Measurements from ENCODE around the gene C5orf63.

DNA sequence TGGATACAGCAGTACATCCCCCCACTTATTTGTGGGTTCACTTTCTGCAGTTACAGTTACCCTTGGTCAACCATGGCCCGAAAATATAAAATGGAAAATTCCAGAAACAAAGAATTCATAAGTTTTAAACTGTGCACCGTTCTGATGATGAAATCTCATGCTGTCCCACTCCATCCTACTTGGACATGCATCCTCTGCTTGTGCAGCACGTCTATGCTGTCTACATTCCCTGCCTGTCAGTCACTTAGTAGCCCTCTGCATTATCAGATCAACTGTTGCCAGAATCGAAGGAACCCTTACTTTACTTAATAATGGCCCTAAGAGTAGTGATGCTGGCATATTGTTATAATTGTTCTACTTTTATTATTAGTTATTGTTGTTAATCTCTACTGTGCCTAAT lies 57.6 kb downstream of the C5orf63 start:
- TF ChIP-seq, protein P1, sequence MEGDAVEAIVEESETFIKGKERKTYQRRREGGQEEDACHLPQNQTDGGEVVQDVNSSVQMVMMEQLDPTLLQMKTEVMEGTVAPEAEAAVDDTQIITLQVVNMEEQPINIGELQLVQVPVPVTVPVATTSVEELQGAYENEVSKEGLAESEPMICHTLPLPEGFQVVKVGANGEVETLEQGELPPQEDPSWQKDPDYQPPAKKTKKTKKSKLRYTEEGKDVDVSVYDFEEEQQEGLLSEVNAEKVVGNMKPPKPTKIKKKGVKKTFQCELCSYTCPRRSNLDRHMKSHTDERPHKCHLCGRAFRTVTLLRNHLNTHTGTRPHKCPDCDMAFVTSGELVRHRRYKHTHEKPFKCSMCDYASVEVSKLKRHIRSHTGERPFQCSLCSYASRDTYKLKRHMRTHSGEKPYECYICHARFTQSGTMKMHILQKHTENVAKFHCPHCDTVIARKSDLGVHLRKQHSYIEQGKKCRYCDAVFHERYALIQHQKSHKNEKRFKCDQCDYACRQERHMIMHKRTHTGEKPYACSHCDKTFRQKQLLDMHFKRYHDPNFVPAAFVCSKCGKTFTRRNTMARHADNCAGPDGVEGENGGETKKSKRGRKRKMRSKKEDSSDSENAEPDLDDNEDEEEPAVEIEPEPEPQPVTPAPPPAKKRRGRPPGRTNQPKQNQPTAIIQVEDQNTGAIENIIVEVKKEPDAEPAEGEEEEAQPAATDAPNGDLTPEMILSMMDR (IDR thresholded peaks at IDR 0.05; ENCODE audit: borderline replicate concordance, extremely low read depth, low read length, poor library complexity, severe bottlenecking): no peak
- no peak for TF ChIP-seq EZH2 (IDR thresholded peaks at IDR 0.05; ENCODE audit: borderline replicate concordance, low read depth, low read length, severe bottlenecking)
